ENCODE measurements around the gene CCDC178.

- TF ChIP-seq POLR2A (IDR thresholded peaks at IDR 0.05) (no peak), POLR2AphosphoS5 (IDR thresholded peaks at IDR 0.05) (no peak), CTCF (IDR thresholded peaks at IDR 0.05 in 8 of 11, conservative IDR thresholded peaks at IDR 0.05 in 3 of 11) (no peak)
Observed at GRCh38 chr18:32937597-32937996, 502.9 kb downstream of the CCDC178 start.
